Activated naive CD8-positive, alpha-beta T cell treated with anti-CD3 and anti-CD28 coated beads for 36 hours (primary cell): Measurements from ENCODE around the gene TPRA1. TPM values are rescaled to one million over a fixed set of nuclear protein-coding genes. Genes with fewer than 3 reads are reported as not detected.
A peak's percentile ranks its signal among the peaks of the same experiment; 100 is the strongest.

Source experiments
- DNase-seq: peaks from one replicate; pipeline ENCODE4 v3.0.0; 2021
- H3K27ac Mint-ChIP-seq: one replicate; pipeline ENCODE4 v1.8.0; 2022; ENCODE audit warnings: mild to moderate bottlenecking, moderate library complexity, mixed read lengths
- H3K27me3 Mint-ChIP-seq: one replicate; pipeline ENCODE4 v1.8.0; 2022; ENCODE audit warnings: mild to moderate bottlenecking, mixed read lengths
- H3K36me3 Mint-ChIP-seq: one replicate; pipeline ENCODE4 v1.8.0; 2021; ENCODE audit warnings: mild to moderate bottlenecking, mixed read lengths
- H3K4me1 Mint-ChIP-seq: one replicate; pipeline ENCODE4 v1.8.0; 2021; ENCODE audit warnings: mixed read lengths
- H3K4me3 Mint-ChIP-seq: one replicate; pipeline ENCODE4 v1.8.0; 2022; ENCODE audit warnings: mild to moderate bottlenecking, moderate library complexity, mixed read lengths
- H3K9me3 Mint-ChIP-seq: one replicate; pipeline ENCODE4 v1.8.0; 2022; ENCODE audit warnings: mixed read lengths
- total RNA-seq, 2 experiments: library from RNA; stranded (reverse); gene quantifications; one replicate each; pipeline ENCODE4 v1.2.3, GENCODE V29; 2021

Gene TPRA1
- total RNA-seq: 10 to 100 TPM; 29.4 to 32.3 TPM

DNA sequence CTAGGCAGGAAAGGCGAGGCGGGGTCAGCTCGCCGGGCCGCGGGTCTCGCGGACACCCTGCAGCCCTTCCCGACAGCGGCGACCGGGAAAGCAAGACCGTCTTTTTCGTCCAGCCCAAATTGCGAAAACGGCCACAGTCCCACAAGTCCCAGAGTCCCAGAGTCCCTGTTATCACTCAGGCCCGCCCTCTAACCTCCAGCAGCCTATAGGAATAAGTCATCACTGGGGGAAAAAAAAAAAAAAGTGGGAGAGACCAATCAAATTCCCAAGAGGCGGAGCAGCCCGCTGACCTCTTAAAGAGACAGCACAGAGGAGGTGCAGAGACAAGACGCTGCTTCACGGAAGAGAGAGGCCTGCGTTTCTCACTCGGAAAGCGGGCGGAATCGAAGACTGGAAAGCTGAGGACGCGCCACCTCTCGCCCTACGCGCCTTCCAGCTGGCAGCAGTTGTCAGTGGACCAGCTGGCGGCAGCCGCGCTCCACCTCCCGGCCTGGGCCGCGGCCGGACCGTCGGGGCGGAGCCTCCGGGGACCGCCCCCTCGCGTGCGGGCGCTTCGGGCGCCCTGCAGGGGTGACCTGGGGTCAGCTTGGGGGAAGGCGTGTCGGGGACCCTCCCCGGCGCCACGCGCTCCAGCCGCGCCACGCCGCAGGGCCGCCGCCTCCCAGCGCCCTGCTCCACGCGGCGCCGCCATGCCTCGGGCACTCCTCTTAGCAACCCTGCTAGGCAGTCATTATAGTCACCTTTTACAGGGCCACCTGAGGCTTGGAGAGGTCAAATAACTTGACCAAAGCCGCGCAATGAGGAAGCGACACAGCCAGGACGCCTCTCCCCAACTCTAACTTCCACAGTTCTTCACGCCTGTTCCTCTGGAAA, at the start of gene TPRA1:
Gene TPRA1, minus strand, starts transcription at position 141 of the 873 bp plus-strand sequence. CDS start 10,587 bp downstream, outside the sequence.
- Mint-ChIP-seq H3K27me3 (no peaks in the 10 kb centered on the region), H3K4me1 (peaks cover 34% of the 10 kb centered on the region), H3K27ac (peak within 1 kb of the TSS; percentile 97), H3K36me3 (peaks cover 2% of the 10 kb centered on the region), H3K9me3 (no peaks in the 10 kb centered on the region), H3K4me3 (peak within 1 kb of the TSS; percentile 92)
- DNase-seq: peak; percentile 85

DNA sequence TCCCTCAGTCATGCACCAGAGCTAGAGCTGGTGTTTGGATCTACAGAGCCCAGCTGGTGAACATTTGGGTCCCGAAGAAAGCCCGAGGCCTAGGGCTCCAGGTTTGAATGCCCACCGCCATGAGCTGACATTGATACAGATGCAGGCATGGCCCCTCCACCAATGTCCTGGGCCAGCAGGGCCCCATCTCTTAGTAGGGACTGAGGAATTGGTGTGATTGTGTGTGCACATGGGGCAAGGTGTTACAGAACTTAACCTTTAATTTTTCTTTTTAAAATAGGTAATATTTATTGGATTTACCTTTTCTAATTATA, 49.5 kb upstream of the TPRA1 start:
- DNase-seq: no peak
- Mint-ChIP-seq H3K27me3 (peaks cover 5% of the 10 kb centered on the region), H3K9me3 (no peaks in the 10 kb centered on the region), H3K36me3 (no peaks in the 10 kb centered on the region), H3K4me3 (no peak overlapping the region), H3K27ac (no peak overlapping the region), H3K4me1 (peaks cover 8% of the 10 kb centered on the region)

DNA sequence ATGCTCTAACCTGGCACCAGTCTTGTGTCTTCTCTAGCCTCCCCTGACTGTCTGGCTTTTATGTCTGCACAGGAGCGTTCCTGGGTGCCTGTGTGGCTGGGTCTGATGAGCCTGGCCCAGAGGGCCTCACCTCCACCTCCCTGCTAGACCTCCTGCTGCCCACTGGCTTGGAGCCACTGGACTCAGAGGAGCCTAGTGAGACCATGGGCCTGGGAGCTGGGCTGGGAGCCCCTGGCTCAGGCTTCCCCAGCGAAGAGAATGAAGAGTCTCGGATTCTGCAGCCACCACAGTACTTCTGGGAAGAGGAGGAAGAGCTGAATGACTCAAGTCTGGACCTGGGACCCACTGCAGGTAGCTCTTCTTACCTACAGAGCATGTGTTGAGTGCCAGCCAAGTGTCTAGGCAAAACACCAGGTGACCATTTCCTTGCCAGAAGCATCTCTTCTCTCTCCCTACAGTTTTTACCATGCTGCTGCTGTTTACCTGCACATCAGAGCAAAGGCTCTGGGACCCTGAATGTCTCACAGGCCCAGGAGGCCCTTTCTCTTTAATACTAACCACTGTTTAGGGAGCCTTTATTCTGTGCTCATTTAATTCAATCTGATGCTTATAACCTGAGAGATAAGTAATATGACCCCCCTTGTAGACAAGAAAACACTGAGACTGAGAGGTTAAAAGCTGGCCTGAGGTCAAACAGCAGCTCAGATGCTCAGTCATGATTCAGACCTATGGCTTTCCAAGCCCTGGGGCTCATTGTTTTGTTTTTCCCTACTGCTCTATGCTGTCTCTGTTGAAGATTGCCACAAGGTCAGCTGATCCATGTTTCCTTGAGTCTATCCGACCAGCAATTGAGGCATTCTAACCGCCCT, 48.9 kb upstream of the TPRA1 start:
- no peak overlapping the region for H3K27ac Mint-ChIP-seq
- peaks cover 8% of the 10 kb centered on the region for H3K27me3 Mint-ChIP-seq
- H3K36me3 Mint-ChIP-seq: no peaks in the 10 kb centered on the region
- no peak overlapping the region for H3K4me3 Mint-ChIP-seq
- DNase-seq: no peak
- peaks cover 8% of the 10 kb centered on the region for H3K4me1 Mint-ChIP-seq
- H3K9me3 Mint-ChIP-seq: no peaks in the 10 kb centered on the region

DNA sequence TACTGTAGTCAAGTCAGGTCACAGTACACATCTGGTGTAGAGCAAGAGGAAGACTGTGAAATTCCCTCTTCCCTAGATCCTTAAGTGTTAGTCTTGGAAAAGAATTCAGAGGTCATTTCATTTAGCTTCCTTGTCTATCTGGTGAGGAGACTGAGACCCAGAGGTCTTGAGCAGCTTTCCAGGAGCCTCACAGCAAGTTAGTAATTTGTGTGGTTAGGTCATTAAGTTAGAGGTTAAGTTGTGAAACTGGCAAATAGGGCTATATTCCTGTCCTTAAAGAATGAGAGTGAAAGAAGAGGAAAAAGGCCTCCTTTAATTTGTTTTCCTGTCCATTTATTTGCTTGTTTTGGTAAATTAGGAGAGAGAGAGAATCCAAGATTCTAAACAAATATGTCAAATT, 47.4 kb upstream of the TPRA1 start:
- Mint-ChIP-seq H3K27me3 (peaks cover 16% of the 10 kb centered on the region), H3K4me1 (peaks cover 8% of the 10 kb centered on the region), H3K9me3 (no peaks in the 10 kb centered on the region), H3K4me3 (no peak overlapping the region), H3K36me3 (no peaks in the 10 kb centered on the region), H3K27ac (no peak overlapping the region)
- no peak for DNase-seq

DNA sequence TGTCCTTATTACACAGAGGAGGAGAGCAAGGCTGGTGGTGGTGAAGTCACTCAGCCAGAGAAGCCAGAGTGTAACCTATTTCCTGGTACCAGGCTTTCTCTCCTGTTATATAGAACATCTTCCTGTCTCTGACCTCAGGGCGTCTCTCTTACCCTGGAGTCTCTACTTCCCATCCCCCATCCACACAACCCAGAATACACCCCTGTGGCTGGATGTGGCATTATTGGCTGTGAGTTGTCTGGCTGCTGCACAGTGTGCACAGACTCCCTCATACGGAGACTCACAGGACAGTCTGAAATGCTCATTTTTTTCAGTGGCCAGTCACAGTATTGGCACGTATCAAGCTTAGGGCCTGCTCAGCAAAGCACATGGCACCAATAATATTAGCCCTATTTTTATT, 47.0 kb upstream of the TPRA1 start:
- H3K27me3 Mint-ChIP-seq: peaks cover 16% of the 10 kb centered on the region
- peaks cover 8% of the 10 kb centered on the region for H3K4me1 Mint-ChIP-seq
- DNase-seq: peak; percentile 20
- no peaks in the 10 kb centered on the region for H3K36me3 Mint-ChIP-seq
- H3K9me3 Mint-ChIP-seq: no peaks in the 10 kb centered on the region
- no peak overlapping the region for H3K27ac Mint-ChIP-seq
- H3K4me3 Mint-ChIP-seq: no peak overlapping the region

DNA sequence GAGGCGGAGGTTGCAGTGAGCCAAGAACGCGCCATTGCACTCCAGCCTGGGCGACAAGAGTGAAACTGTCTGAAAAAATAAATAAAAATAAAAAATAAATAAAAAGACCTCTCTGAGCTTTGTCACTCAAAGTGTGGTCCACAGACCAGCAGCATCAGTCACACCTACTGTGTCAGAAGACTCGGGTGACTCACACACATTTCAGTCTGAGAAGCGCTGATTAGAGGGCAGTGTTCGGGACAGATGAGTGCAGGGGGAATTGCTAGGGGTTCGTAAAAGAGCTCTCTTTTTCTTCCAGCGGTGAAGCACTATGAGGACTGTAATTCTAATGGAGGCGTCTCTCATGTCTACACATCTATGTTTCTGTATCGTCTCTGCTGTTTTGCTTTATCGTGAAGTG, 44.1 kb upstream of the TPRA1 start:
- no peak overlapping the region for H3K4me3 Mint-ChIP-seq
- H3K36me3 Mint-ChIP-seq: no peaks in the 10 kb centered on the region
- DNase-seq: no peak
- H3K4me1 Mint-ChIP-seq: peaks cover 16% of the 10 kb centered on the region
- H3K27me3 Mint-ChIP-seq: peaks cover 35% of the 10 kb centered on the region
- no peak overlapping the region for H3K27ac Mint-ChIP-seq
- no peaks in the 10 kb centered on the region for H3K9me3 Mint-ChIP-seq

DNA sequence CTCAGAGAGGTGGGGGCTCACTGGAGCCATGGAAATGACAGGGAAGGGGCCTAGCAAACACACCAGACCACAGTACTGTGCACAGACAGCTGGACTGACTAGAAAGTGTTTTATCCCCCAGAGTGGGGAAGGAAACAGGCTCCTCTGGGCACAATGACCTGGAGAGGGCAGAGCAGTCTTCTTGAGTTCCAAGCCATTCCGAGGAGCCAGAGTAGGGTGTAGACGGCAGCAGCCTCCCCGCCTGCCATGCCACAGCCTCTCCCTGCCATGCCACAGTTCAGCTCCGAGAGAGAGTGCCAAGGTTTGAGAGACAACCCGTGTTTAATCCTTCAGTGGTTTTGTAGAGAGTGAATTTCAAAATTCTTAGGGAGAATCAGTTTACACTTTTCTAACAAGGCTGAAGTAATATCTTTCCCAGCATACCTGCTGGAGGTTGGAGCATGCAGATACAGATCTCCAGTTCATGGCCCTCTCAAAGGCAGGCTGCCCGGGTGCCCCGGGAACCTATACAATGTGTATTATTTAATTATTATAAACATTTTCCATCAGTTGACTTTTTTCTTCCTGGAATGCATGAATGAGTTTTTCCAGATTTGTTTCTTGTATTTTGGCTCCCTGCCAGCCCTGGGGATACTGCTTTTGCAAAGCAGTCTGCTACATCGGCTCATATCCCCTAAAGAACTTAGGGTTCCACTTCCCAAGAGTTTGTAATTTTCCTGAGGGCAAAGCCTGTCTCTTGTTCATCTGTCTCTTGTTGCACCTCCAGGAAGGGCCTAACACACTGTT, 41.7 kb upstream of the TPRA1 start:
- no peaks in the 10 kb centered on the region for H3K9me3 Mint-ChIP-seq
- no peak overlapping the region for H3K27ac Mint-ChIP-seq
- H3K27me3 Mint-ChIP-seq: peaks cover 53% of the 10 kb centered on the region
- peaks cover 12% of the 10 kb centered on the region for H3K4me1 Mint-ChIP-seq
- H3K4me3 Mint-ChIP-seq: no peak overlapping the region
- DNase-seq: no peak
- no peaks in the 10 kb centered on the region for H3K36me3 Mint-ChIP-seq

DNA sequence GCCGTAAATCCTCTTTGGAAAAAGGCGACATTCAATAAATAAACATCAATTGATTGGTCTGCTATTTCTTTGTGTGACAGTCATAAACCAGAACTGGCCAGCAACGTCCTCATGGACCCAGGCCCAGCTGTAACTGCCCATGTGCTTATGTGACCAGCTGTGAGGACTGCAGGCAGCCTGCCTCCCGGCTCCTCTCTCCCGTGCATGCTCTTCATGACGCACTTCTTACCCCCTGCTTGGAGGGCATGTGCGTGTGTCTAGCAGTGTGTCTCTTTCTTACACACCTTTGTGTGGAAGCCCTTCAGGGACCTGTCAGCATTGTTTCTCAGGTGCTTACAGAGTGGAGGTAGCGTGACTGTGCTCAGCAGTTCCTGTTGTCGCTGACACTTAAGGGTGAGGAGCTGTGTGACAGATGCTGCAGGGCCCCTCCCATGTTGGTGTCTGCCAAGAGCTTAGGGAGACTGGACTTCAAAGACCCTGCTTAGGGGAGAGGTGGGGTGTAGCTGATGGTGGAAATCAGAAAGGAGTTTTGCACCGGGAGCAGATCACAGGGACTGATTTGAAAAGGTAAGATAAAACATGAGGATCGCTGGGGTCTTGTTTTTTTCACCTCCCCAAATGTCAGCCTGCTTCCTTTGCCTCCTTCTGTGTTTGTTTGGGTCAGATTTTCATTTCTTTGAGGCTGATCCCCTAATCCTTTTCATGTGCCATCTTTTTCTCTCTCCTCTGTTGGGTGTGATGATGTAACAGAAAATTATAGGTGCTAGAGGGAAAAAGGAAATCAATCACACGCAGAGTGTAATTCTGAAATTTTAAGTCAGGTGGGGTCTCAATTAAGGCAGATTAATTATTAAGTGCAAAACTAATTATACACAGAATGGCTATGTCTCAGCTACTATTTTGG, 40.5 kb upstream of the TPRA1 start:
- Mint-ChIP-seq H3K27me3 (peaks cover 58% of the 10 kb centered on the region), H3K36me3 (no peaks in the 10 kb centered on the region), H3K4me1 (peaks cover 21% of the 10 kb centered on the region), H3K9me3 (no peaks in the 10 kb centered on the region), H3K27ac (no peak overlapping the region), H3K4me3 (no peak overlapping the region)
- DNase-seq: no peak

DNA sequence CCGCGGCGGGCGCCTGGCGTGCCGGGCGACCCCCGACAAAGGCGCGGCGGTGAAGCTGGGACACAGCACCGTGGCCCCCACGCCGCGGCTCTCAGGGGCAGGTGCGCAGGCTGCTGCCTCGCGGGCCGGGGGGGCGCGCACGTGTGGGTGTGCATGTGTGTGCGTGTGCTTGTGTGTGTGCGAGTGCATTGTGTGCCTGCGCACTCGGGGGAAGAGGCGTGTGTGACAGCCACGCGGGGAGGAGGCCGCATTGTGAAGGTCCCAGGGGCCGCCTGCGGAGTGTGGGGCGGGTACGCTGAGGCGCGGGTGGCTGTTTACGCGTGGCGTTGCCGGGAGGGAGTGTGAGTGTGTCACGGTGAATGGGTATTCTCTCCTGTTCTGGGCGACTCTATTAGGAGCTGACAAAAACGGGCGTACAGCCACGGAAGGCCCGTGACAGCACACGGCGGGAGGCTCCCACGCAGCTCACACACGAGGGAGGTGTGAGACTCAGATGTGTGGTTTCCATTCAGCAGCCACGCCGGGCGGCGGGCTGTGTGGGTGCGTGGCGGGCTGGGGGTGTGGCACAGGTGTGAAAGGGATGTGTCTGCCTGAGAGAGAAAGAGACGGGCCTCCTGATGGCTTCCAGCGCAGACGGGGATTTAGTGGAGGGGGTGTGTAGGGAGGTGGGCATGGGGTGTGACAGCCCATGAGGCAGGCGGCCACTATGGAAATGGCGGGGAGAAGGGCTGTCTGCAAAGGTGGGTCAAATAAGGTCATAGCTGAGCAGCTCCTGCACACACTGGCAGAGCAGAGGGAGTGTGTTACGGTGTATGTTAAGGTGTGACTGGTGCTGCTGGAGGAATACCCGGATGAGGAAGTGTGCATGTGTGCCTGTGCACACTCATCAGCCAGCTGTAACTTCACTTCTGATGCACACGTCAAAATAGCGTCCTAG, 39.2 kb upstream of the TPRA1 start:
- peaks cover 27% of the 10 kb centered on the region for H3K4me1 Mint-ChIP-seq
- H3K9me3 Mint-ChIP-seq: no peaks in the 10 kb centered on the region
- H3K36me3 Mint-ChIP-seq: no peaks in the 10 kb centered on the region
- peaks cover 54% of the 10 kb centered on the region for H3K27me3 Mint-ChIP-seq
- peak overlapping the region; percentile 68 for H3K4me3 Mint-ChIP-seq
- peak; percentile 39 for DNase-seq
- H3K27ac Mint-ChIP-seq: peak overlapping the region; percentile 13

DNA sequence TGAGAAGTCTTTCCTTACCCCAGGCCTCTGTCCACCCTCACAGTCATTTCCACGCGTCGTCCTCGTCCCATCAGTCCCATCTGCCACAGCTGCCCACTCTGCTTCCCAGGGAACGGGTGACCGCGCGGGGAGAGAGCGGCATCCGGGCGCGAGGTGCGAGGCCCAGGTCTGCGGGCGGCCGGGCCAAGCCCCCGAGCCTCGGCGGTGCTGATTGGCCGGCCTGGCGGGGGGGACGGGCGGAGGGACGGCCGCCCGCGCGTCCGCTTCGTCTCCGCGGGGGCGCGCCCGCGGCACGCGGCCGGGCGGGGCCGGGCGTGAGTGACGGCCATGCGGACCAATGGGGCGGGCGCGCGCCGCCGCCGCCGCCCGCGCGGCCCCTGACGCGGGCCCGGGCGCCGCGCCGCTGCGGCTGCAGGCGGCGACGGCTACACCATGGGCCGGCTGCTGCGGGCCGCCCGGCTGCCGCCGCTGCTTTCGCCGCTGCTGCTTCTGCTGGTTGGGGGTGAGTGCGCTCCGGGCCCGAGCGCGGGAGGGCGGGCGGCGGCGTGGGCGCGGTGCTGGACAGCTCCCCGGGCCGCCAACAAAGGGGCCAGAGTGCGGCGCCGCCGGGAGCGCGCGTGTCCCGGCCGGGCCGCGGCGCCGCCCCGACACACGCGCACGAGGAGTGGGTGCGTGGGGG, 38.4 kb upstream of the TPRA1 start, which contains the start of gene PODXL2:
Gene PODXL2, plus strand, starts transcription at position 398 of the 679 bp plus-strand sequence. Its CDS starts 35 bp downstream, at position 433.
- DNase-seq: peak; percentile 46
- peaks cover 27% of the 10 kb centered on the region for H3K4me1 Mint-ChIP-seq
- H3K36me3 Mint-ChIP-seq: no peaks in the 10 kb centered on the region
- H3K4me3 Mint-ChIP-seq: peak within 1 kb of the TSS; percentile 68
- peak within 1 kb of the TSS; percentile 13 for H3K27ac Mint-ChIP-seq
- H3K27me3 Mint-ChIP-seq: peaks cover 52% of the 10 kb centered on the region
- no peaks in the 10 kb centered on the region for H3K9me3 Mint-ChIP-seq

DNA sequence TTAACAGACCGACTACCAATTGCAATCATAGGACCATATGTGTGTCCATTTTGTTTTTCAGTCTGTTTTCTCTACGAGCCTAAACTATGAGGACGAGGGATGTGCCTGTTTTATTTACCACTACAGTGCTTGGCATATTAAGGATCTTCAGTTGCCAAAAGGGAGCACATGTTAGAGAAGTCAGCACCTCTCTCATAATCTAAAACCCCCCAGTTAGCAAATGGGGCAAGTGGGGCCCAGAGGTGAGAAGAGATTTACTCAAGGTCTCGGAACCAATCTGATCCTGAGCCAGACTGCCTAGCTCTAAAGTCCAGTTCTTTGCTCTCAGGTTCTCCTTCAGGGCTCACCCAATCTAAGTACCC, 37.9 kb upstream of the TPRA1 start:
- Mint-ChIP-seq H3K27me3 (peaks cover 47% of the 10 kb centered on the region), H3K4me3 (peak overlapping the region; percentile 30), H3K27ac (no peak overlapping the region), H3K4me1 (peaks cover 27% of the 10 kb centered on the region), H3K9me3 (no peaks in the 10 kb centered on the region), H3K36me3 (peaks cover under 1% of the 10 kb centered on the region)
- no peak for DNase-seq

DNA sequence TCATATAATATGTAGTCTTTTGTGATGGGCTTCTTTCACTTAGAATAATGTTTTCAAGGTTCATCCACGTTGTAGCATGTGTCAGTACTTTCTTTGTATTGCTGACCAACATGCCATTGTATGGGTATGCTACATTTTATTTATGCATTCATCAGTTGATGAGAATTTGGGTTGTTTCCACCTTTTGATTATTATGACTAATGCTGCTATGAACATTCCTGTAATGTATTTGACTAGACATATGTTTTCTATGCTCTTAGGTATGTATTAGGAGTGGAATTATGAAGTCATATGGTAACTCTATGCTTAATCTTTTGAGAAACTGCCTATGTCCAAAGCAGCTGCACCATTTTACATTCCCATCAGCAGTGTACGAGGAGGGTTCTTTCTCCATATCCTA, 35.3 kb upstream of the TPRA1 start:
- Mint-ChIP-seq H3K27me3 (peaks cover 37% of the 10 kb centered on the region), H3K36me3 (peaks cover 21% of the 10 kb centered on the region), H3K4me1 (peaks cover 27% of the 10 kb centered on the region), H3K27ac (no peak overlapping the region), H3K4me3 (no peak overlapping the region), H3K9me3 (no peaks in the 10 kb centered on the region)
- no peak for DNase-seq

DNA sequence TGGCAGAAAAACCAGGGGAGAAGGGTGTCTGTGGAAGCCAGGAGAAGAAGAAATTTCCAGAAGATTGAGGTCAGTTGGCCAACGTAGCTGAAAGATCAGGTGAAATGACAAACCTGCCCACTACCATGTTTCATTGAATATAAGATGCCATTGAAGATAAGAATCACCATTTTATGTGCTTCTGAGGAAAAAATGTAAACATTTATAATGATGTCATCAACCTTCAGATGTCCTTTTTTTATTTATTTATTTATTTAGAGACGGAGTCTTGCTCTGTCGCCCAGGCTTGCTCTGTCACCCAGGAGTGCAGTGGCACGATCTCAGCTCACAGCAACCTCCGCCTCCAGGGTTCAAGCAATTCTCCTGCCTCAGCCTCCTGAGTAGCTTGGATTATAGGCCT, 33.5 kb upstream of the TPRA1 start:
- Mint-ChIP-seq H3K27me3 (peaks cover 25% of the 10 kb centered on the region), H3K4me1 (peaks cover 17% of the 10 kb centered on the region), H3K36me3 (peaks cover 30% of the 10 kb centered on the region)

More for the DNA sequence above, 33.5 kb upstream of the TPRA1 start:
- H3K27ac Mint-ChIP-seq: no peak overlapping the region
- H3K4me3 Mint-ChIP-seq: no peak overlapping the region
- H3K9me3 Mint-ChIP-seq: no peaks in the 10 kb centered on the region
- no peak for DNase-seq
